GM21381 (cell line): ENCODE measurements around the gene SRSF10.
"Not testable (repeated sequence)": the region's sequence is repeated elsewhere in the genome, so short reads cannot be mapped to it uniquely, and the experiment has no call there.

Source experiments
- ATAC-seq: cut with Tn5 transposase; IDR thresholded peaks from one replicate; pipeline ENCODE4 v1.9.1; 2021; ENCODE audit warnings: mild to moderate bottlenecking, moderate library complexity; ENCODE audit not compliant: unreplicated experiment

Gene SRSF10

GRCh38 chr1:23999156-23999671 lies 19.1 kb upstream of the SRSF10 start:
- ATAC-seq = no peak

GRCh38 chr1:23997812-23998211 lies 17.7 kb upstream of the SRSF10 start:
- ATAC-seq = no peak

GRCh38 chr1:23996700-23997229 lies 16.6 kb upstream of the SRSF10 start:
- ATAC-seq = no peak

GRCh38 chr1:23995431-23995837 lies 15.3 kb upstream of the SRSF10 start:
- no peak for ATAC-seq

- ATAC-seq = not testable (repeated sequence)
Measured at GRCh38 chr1:23992011-23992410, 11.9 kb upstream of the SRSF10 start.

- no peak for ATAC-seq
Measured at GRCh38 chr1:23989263-23989662, 9.1 kb upstream of the SRSF10 start.

- not testable (repeated sequence) for ATAC-seq
Measured at GRCh38 chr1:23987038-23987437, 6.9 kb upstream of the SRSF10 start.

- ATAC-seq = no peak
Measured at GRCh38 chr1:23984417-23985186, 4.5 kb upstream of the SRSF10 start.

GRCh38 chr1:23980728-23981070 lies 572 bp upstream of the SRSF10 start:
- ATAC-seq = peak; percentile 20

GRCh38 chr1:23979387-23979880 lies 693 bp downstream of the SRSF10 start:
- no peak for ATAC-seq

GRCh38 chr1:23978805-23979204 lies 1.3 kb downstream of the SRSF10 start:
- ATAC-seq = no peak

GRCh38 chr1:23977854-23978191 lies 2.3 kb downstream of the SRSF10 start:
- ATAC-seq = no peak

- no peak for ATAC-seq
Measured at GRCh38 chr1:23977187-23977853, 2.8 kb downstream of the SRSF10 start.

- ATAC-seq = no peak
Measured at GRCh38 chr1:23967871-23968270, 12.3 kb downstream of the SRSF10 start.

GRCh38 chr1:23966973-23967493 lies 13.1 kb downstream of the SRSF10 start:
- ATAC-seq = no peak

GRCh38 chr1:23964790-23965740 lies 15.1 kb downstream of the SRSF10 start:
- ATAC-seq = no peak

- no peak for ATAC-seq
Measured at GRCh38 chr1:23964235-23964668, 15.9 kb downstream of the SRSF10 start.

- ATAC-seq = no peak
Measured at GRCh38 chr1:23963617-23964234, 16.4 kb downstream of the SRSF10 start.

GRCh38 chr1:23960291-23961020 lies 19.7 kb downstream of the SRSF10 start:
- ATAC-seq = no peak
